Epithelial cell of prostate (primary cell): Measurements from ENCODE around the gene THOC6.
A peak's percentile ranks its signal among the peaks of the same experiment; 100 is the strongest.

Experiments used
- DNase-seq: peaks from one replicate; pipeline ENCODE4 v3.0.0-alpha.2; 2011; ENCODE audit warnings: low read depth, low spot score
- H3K27ac ChIP-seq: fragments of 450-650 bp; 2 replicates; pipeline ENCODE4 v1.5.1; 2017; ENCODE audit warnings: mild to moderate bottlenecking

Gene THOC6

DNA sequence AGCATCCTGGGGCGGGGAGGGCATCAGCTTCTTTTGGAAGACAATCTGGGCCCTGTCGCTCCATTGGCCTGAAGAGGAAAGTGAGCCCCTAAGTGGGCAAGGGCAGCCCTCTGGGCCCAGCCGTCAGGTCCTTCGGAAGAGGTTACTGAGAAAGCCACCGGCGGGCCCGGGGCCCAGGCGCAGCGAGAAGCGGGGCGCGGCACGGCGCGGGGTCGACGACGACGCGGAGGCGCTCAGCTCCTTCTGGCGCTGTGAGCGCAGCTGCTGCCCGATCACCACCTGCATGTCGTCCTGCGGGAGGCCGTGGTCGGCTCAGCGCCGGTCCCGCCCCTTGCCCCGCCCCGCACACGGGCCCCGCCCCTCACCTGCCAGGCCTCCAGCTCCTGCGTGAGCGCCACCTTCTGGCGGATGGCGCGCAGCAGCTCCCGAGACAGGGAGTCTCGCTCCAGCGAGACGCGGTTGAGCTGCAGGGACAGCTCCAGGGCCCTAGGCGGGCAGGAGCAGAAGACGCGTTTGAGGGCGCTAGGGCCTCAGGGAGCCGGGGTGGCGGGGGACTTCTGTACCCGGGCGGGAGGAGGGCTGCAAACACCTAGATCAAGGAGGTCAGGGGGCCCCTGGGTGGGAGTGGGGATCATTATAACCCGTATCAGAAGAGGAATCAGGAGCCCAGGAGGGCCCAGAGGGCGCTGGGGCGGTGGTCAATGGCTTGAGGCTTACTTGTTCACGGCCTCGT is 4.3 kb downstream of the THOC6 start:
- DNase-seq = no peak
- no peak overlapping the region for H3K27ac ChIP-seq

DNA sequence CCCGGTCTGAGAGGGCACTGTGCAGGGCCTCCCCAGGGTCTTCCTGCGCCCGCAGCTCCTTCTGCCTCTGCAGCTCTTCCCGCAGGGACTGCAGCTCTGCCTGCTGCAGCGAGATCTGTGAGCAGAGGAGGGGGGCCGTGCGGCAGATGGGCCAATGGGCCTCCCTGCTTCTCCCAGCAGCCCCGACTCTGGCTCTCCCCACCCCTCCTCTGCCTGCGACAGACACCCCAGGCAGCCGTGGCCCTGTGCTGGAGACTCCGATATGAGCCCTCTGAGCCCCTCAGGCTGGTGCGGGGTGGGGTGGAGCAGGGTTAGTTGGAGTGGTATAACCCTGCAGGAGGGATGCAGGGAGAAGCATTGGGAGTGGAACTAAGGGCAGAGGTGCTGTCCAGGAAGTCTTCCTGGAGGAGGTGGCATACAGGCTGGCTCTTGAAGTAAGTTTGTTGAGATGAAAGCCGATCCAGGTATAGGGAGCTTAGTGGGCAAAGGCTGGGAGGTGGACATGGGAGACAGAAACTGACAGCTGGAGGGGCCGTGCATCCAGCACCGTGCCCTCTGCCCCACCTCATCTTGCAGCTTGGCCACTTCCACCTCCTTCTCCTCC is 5.0 kb downstream of the THOC6 start:
- no peak overlapping the region for H3K27ac ChIP-seq
- DNase-seq = no peak

DNA sequence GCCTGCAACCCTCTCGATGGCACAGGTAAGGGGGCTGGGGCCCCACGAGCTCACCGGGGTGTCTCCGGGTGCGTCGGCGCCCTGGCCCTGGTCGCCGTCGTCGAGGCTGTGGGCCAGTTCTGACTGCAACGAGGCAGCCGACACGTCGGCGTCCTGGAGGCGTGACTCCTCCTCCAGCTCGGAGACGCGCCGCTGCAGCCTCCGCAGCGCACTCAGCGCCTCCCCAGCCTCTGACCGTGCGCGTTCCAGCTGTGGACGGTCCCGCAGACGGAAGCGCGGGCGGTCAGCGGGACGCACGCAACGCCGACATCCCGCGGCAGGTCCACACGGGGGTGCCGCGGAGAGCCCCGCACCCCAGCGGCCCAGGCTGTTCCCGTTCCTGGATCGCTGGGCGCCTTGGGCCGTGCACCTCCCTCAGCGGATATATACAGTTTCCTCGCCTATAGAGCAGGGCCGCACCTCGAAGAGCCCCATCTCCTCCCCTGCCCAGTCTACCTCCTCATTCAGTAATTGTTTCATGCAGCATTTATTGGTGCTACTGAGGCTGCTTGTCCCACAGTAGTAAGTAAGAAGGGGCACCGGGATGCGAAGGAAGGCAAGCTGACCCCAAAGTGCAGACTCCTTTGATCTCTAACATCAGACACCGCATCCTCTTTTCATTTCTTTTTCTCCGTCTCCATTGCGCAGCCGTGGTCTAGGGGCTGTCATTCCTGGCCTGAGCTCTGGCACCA is 5.8 kb downstream of the THOC6 start:
- DNase-seq = no peak

DNA sequence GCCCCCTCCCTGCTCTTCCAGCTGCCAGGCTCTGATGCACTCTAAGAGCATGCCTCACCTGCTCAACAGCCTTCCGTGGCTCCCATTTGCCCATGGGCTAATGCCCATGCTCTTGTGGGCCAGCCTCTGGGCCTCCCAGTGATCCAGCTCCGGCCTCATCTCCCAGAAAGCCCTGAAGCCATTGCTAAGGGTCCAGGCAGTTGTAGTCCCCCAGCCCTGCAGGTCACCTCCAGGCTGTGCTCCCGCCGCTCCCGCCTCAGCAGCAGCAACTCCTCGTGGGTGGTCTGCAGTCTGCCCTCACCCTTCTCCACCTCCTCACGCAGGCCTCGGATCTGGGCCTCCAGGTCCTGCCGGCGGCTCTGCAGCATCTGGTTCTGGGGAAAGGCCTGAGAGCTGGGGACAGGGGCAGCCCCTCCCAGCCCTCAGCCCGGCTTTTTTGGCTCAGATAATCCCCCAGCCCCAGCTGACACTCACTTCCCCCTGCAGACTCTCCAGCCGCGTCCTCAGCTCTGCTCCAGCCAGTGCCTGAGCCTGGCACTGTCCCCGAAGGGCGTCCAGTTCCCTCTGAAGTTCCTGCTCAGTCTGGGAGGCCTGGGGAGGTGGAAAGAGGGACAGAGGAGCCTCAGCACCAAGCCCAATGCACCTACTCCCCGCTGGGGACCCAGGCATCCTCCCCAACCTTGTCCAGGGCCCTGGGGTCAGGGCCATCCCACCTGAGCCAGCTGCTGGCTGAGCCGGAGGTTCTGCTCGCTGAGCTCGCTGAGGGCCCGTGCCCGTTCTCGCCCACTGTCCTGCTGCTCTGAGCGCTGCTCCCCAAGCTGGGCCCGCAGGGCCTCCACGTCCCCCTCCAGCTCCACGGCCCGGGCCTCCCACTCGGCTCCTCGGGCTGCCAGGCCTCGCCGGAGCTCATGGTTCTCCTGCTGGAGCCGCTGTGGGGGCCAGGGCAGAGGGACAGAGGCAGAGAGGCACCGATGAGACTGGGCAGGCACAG is 6.7 kb downstream of the THOC6 start:
- DNase-seq = no peak

More for the DNA sequence above, 5.8 kb downstream of the THOC6 start:
- H3K27ac ChIP-seq = no peak overlapping the region

DNA sequence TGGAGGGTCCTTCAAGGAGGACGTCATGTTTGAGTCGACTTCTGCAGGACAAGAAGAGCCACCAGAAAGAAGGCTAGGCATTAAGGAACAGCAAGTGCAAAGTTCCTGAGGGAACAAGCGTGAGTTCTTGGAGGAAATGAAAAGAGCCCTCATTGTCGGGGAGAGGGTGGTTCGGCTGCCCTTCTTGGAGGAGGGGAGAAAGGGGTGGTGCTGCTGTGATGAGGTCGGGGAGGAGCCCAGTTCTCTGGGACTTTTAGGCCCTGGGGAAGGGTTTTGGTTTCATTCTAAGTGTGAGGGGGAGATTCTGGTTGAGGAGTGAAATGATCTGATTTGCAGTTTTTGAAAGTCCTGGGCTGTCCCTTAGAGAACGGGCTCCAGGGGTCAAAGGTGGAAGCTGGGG is 8.8 kb downstream of the THOC6 start:
- no peak overlapping the region for H3K27ac ChIP-seq
- DNase-seq = no peak

More for the DNA sequence above, 6.7 kb downstream of the THOC6 start:
- H3K27ac ChIP-seq = no peak overlapping the region

DNA sequence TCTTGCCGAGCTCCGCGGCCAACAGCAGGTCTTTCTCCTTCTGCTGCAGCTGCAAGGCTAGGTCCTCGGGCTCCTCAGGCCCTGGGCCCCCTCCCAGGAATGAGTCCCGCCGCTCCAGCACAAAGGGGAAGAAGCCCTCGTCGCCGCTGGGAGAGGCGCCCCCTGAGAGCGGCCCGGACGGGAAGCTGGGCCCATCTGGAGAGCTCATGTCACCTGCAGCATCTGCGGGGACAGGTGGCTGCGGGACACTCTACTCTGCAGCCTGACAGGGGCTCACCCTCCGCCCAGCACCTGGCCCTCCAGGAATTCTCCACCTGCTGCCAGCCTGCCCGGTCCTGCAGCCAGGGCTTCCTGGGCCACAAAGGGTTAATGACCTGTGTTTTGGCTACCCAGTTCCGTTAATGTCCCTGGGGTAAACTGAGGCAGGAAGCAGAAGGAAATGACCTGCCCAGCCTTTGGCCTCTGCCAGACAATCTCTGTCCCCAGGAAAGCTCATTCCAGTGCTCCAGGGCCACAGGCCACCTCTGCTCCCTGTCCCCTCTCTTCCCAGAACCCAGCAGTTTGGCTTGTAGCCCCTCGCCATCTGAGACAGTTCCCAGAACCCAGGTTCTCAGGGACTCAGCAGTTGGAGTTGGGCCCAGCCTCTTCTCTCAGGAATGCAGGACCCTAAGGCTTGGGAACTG is 11.6 kb downstream of the THOC6 start:
- DNase-seq = no peak
- no peak overlapping the region for H3K27ac ChIP-seq

DNA sequence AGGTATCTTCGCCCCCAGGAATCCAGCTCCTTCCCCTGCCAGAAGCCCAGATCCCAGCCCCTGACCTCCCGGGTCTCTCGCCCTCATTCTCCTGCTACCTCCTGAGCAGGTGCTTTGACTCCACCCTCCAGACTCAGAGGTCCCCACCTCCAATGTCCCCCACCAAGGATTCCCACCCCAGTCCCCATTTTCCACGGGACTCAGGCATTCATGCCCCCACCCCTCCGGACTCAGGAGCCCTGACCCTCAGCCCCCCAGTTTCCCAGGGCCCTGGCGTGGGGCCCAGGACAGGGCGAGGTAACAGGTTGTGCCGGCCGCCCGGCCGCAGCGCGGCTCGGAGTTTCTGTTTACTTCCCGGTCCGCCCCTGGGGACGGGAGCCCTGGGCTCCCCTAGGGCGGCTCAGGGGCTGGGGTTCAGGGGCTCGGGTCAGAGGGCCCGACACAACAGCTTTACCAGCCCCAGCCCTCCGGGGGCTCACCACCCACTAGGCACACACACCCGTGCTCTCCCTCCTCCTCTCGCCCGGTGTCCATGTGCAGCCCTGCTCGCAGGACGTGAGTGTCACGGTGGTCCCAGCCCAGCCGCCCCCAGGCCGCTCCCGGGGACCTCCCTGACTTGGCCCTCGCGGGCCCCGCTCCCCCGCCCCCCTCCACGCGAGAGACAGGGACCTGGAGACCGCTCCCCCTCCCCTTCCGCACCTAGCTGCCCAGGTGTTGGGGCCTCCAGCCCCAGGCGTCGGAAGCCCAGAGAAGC is 12.3 kb downstream of the THOC6 start:
- no peak for DNase-seq
- peak overlapping the region; percentile 46 for H3K27ac ChIP-seq

DNA sequence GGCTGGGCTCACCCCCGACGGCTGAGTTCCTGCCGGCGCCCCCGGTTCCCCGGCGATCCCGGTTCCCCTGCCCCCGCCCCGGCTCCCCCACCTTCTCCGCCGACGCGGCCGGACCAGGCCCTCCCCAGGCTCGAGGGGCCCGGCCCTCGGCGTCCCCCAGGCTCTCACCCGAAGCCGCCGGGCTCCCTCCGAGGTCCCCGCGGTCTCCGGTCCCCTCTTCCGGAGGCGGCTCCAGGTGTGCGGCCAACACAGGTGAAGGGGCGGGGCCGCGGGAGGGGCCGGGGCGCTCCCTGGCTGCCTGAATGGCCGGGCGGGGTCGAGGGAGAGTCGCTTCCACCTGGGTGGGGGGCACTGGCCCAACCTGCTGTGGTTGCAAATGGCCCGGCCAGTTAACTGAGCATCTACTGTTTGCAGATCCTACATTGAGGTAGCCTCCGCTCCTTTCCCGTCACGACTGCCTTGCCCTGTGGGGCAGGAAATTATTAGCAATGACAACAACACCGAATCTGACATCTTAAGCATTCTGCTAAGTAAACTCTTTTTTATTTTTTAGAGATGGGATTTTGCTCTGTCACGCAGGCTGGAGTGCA is 13.0 kb downstream of the THOC6 start, which contains the start of gene BICDL2:
TSS of gene BICDL2 (minus strand) at position 219 of the 590 bp plus-strand sequence. CDS start 1,448 bp downstream, outside the sequence.
- DNase-seq = no peak
- peak within 1 kb of the TSS; percentile 49 for H3K27ac ChIP-seq

DNA sequence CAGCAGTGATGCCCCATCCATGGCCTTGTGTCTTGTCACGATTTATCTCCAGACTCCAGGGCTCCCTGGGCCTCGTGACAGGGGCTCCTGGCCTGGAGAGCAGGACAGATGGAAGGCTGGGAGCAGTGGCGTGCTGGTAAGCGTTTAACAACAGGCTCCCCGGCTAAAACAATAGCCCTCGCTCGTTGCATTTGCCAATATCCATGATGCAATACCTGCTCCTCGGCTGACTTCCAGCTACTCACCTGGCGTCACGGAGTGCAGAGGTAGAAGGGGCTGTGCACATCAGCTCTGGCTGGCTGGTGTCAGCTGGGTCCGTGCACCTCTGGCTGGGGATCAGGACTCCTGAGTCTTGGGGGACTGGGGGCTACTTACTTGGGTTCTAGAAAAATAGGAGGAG is 14.4 kb downstream of the THOC6 start:
- H3K27ac ChIP-seq = peak overlapping the region; percentile 49
- no peak for DNase-seq

DNA sequence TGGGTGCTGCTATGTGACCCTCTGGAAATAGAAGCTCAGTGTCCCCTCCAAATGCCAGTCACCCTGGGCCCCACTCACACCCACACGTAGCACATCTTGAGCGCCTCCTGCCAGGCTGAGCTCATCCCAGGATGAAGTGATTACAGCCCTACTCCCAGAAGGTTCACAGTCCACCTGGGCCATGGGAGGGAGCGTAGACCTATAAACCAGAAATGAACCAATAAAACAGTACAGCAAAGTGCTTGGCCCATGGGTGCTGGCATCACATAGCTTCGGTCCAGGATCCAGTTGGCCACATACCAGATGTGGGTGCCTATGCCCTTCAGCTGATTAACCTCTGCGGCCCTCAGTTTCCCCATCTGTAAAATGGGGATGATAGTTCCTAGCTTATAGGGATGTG is 15.1 kb downstream of the THOC6 start:
- H3K27ac ChIP-seq = no peak overlapping the region
- DNase-seq = no peak

DNA sequence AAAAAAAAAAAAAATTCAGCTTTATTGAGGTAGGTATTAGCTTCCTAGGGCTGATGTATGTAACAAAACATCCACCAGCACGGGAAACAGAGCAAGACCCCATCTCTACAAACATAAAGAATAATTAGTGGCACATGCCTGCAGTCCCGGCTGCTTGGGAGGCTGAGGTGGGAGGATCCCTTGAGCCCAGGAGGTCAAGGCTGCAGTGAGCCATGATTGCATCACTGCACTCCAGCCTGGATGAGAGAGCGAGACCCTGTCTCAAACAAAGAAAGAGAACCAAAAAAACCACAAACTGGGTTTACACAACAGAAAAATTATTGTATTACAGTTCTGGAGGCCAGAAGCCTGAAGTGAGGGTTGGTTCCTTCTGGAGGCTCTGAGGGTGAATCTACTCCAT is 18.5 kb downstream of the THOC6 start:
- no peak overlapping the region for H3K27ac ChIP-seq
- no peak for DNase-seq

DNA sequence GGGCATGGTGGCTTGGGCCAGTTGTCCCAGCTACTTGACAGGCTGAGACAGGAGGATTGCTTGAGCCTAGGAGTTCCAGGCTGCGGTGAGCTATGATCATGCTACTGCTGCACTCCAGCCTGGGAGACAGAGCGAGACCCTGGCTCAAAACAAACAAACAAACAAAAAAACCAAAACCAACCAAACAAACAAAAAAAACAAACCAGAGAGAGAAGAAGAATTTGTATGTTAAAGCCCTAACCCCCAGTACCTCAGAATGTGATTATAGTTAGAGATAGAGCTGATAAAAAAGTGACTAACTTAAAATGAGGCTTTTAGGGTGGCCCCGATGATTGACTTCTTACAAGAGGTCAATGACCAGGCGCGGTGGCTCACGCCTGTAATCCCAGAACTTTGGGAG is 20.9 kb downstream of the THOC6 start:
- DNase-seq = no peak
- no peak overlapping the region for H3K27ac ChIP-seq

DNA sequence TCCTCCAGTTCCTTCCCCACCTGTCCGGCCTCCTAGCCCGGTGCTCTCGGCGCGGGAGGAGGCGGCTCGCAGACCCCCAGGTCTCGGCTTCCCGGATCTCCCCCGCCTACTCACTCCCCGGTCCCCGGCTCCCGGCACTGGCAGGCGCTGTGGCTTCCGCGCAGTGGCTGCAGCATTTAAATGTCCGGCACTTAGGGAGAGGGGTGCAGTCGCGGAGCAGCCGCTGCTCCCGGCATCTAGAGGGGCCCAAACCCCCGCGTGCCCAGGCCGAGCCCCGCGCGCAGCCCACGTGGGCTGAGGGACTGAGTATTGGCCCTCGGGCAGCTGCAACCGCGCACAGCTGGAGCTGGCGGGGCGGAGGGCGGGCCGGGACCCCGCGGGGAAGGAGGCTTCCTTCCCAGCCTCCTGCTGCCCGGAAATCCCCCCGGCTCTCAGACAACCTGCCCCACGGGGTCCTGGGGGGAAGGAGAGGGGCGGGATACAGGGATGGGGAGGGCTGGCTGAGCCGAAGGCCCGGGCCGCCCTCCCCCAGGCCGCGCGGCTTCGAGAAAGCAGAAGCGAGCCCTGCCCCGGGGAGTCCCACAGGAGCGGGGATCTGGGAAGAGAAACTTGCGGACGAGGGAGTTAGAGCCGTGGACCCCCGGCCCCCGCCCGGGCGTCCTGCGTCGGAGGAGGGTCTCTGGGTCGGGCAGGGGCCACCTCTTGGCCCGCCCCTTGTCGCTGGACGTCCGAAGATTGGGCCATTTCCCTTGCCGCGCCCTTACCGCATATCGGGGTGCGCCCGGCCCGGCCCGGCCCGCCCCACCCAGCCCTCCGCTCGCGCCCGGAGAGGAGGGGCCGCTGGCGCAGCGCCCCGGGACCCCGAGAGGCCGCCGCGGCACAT is 22.2 kb downstream of the THOC6 start, which contains the start of gene MMP25:
TSS of gene MMP25 (plus strand) at position 804 of the 883 bp plus-strand sequence. CDS start 357 bp downstream, outside the sequence.
- no peak for DNase-seq
- H3K27ac ChIP-seq = no peak within 1 kb of the TSS

DNA sequence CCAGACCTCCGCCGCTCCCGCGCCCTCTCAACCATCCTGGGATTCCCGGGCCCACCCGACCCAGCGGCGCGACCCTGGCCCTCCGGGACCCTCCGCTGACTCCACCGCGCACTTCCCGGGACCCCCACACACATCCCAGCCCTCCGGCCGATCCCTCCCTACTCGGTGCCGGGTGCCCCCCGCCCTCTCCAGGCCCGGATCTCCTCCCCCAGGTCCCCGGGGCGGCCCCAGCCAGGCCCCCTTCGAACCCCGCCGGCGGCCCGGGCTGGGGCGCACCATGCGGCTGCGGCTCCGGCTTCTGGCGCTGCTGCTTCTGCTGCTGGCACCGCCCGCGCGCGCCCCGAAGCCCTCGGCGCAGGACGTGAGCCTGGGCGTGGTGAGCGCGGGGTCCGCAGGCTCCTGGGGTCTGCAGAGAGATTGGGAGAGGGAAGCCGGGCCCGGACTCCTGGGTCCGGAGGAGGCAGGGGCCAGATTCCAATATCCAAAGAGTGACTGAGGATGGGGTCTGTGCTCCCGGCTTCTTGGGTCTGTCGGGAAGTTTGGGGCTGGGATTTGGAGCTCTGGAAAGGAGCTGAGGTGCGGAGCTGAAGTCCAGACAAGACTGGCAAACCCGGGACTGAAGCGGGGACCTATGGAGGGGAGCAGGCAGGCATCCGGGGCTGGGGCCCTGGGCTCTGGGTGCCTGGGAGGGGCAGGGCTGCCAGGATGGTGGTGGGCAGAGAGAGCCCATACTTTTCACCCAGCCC is 23.0 kb downstream of the THOC6 start:
- no peak overlapping the region for H3K27ac ChIP-seq
- no peak for DNase-seq

DNA sequence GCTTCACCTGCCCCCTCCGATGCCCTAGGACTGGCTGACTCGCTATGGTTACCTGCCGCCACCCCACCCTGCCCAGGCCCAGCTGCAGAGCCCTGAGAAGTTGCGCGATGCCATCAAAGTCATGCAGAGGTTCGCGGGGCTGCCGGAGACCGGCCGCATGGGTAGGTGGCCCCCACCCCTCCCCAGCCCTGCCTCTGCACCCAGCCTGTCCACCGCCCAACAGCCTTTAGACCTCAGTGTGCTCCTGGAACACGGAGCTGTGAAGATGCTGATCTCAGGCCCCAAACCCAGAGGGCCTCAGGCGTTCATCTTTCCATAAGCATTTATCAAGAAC is 23.5 kb downstream of the THOC6 start:
- DNase-seq = no peak
- H3K27ac ChIP-seq = no peak overlapping the region

DNA sequence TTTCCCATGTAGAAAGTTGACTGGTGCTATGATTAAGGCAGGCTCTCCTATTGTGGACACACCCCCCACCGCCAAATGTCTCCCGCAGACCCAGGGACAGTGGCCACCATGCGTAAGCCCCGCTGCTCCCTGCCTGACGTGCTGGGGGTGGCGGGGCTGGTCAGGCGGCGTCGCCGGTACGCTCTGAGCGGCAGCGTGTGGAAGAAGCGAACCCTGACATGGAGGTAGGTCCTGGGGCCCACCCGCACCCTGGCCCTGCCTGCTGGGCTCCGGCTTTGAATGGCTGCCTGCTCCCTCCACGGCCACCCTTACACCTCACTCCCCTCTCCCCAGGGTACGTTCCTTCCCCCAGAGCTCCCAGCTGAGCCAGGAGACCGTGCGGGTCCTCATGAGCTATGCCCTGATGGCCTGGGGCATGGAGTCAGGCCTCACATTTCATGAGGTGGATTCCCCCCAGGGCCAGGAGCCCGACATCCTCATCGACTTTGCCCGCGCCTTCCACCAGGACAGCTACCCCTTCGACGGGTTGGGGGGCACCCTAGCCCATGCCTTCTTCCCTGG is 26.2 kb downstream of the THOC6 start:
- no peak for DNase-seq
- no peak overlapping the region for H3K27ac ChIP-seq

DNA sequence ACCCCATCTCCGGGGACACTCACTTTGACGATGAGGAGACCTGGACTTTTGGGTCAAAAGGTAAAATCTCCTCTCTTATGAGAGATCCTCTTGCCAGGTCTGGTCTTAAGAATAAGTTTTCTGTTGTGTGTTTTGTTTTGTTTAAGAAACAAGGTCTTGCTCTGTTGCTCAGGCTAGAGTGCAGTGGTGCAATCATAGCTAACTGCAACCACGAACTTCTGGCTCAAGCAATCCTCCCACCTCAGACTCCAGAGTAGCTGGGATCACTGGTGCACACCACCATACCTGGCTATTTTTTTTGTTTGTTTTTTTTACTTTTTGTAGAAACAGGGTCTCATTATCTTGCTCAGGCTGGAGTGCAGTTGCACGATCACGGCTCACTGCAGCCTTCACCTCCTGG is 26.7 kb downstream of the THOC6 start:
- DNase-seq = no peak

More for the DNA sequence above, 26.7 kb downstream of the THOC6 start:
- H3K27ac ChIP-seq = no peak overlapping the region
